Osteocyte (in vitro differentiated cells): ENCODE results near the gene CALHM5. TPM values are rescaled to one million over a fixed set of nuclear protein-coding genes. Genes with fewer than 3 reads are reported as not detected.

Experiments used
- DNase-seq: peaks from one replicate; pipeline ENCODE4 v3.0.0; 2021; ENCODE audit warnings: mixed read lengths; ENCODE audit not compliant: unreplicated experiment; ENCODE audit errors: extremely low spot score
- H3K27ac Mint-ChIP-seq: one replicate; pipeline ENCODE4 v1.8.0; 2021; ENCODE audit warnings: mild to moderate bottlenecking, mixed read lengths; ENCODE audit not compliant: unreplicated experiment
- H3K27me3 Mint-ChIP-seq: one replicate; pipeline ENCODE4 v1.8.0; 2021; ENCODE audit warnings: mixed read lengths; ENCODE audit not compliant: unreplicated experiment
- H3K36me3 Mint-ChIP-seq: one replicate; pipeline ENCODE4 v1.8.0; 2021; ENCODE audit warnings: mixed read lengths; ENCODE audit not compliant: unreplicated experiment
- H3K4me1 Mint-ChIP-seq: one replicate; pipeline ENCODE4 v1.8.0; 2021; ENCODE audit warnings: mixed read lengths; ENCODE audit not compliant: unreplicated experiment
- H3K4me3 Mint-ChIP-seq: one replicate; pipeline ENCODE4 v1.8.0; 2021; ENCODE audit warnings: mild to moderate bottlenecking, moderate library complexity, mixed read lengths; ENCODE audit not compliant: unreplicated experiment
- H3K9me3 Mint-ChIP-seq: one replicate; pipeline ENCODE4 v1.8.0; 2021; ENCODE audit warnings: mixed read lengths; ENCODE audit not compliant: unreplicated experiment
- CTCF ChIP-seq: fragments of 200-600 bp; sonication (generic); IDR thresholded peaks from 2 replicates; pipeline ENCODE4 v1.5.0; 2021; ENCODE audit warnings: antibody characterized with exemption, mild to moderate bottlenecking, moderate library complexity
- long read RNA-seq: library from polyadenylated mRNA; unstranded; transcript quantifications from one replicate; pipeline ENCODE4 v2.0.0, GENCODE V29; 2021
- total RNA-seq: library from RNA; stranded (reverse); gene quantifications from 2 replicates; pipeline ENCODE4 v1.2.1, GENCODE V29; 2021

The CALHM5 gene
- total RNA-seq = 4.9 and 5.6 TPM in 2 replicates
- long read RNA-seq, full-length matches to known transcripts = 61 of 64 reads
- long read RNA-seq, partial matches to known transcripts = 0 of 64 reads
- long read RNA-seq, other reads (novel, unspliced or antisense) = 3 of 64 reads

DNA sequence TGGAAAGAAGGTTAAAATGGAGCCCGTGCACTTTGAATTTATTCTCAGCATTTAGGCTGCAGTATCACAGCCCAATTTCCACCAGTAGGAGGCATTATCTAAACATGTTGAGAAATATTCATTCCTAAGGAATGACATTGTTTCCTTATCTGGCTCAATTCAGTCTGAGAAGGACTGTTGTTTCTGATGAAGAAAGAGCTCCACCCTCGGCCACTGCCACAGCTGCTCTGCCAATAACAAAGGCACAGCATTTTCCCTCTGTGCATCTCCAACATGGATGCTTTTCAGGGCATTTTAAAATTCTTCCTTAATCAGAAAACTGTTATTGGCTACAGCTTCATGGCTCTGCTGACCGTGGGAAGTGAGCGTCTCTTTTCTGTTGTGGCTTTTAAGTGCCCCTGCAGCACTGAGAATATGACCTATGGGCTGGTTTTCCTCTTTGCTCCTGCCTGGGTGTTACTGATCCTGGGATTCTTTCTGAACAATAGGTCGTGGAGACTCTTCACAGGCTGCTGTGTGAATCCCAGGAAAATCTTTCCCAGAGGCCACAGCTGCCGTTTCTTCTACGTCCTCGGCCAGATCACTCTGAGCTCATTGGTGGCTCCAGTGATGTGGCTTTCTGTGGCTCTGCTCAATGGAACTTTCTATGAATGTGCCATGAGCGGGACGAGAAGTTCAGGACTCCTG, at the start of gene CALHM5:
Gene CALHM5 (plus strand): TSS at position 216 of the 687 bp plus-strand sequence. CDS start 58 bp downstream, at position 274.
- Mint-ChIP-seq H3K4me1 (peaks cover 32% of the 10 kb centered on the region), H3K27ac (peak within 1 kb of the TSS; percentile 98), H3K36me3 (peaks cover 8% of the 10 kb centered on the region), H3K4me3 (peak within 1 kb of the TSS; percentile 80), H3K27me3 (no peaks in the 10 kb centered on the region), H3K9me3 (peaks cover 9% of the 10 kb centered on the region)
- no peak for DNase-seq
- peak; percentile 76 for TF ChIP-seq CTCF

DNA sequence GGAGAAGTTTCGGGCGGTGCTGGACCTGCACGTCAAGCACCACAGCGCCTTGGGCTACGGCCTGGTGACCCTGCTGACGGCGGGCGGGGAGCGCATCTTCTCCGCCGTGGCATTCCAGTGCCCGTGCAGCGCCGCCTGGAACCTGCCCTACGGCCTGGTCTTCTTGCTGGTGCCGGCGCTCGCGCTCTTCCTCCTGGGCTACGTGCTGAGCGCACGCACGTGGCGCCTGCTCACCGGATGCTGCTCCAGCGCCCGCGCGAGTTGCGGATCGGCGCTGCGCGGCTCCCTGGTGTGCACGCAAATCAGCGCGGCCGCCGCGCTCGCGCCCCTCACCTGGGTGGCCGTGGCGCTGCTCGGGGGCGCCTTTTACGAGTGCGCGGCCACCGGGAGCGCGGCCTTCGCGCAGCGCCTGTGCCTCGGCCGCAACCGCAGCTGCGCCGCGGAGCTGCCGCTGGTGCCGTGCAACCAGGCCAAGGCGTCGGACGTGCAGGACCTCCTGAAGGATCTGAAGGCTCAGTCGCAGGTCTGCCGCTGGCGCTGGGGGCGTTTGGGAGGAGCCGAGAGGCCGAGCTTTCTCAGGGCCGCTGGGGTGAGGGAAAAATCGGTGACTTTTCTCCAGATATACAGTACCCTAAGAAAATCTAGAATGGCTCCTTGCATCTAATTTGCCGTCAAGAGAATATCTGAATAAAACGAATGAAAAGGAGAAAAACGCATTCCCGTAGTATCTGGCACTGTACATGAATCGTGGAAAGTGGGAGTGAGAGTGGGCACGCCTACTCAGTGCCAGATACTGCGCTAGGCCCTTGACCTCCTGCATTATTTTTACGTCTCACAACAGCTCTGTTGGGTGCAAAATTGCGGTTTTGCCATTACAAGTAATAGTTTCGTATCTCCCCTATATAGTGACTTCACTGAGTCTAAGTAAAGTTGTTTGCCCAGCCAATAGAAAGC, 49.2 kb upstream of the CALHM5 start:
- no peak overlapping the region for H3K27ac Mint-ChIP-seq
- H3K4me1 Mint-ChIP-seq = peaks cover 14% of the 10 kb centered on the region
- no peak for DNase-seq
- peaks cover 6% of the 10 kb centered on the region for H3K27me3 Mint-ChIP-seq
- H3K9me3 Mint-ChIP-seq = no peaks in the 10 kb centered on the region
- H3K36me3 Mint-ChIP-seq = no peaks in the 10 kb centered on the region
- no peak for TF ChIP-seq CTCF
- H3K4me3 Mint-ChIP-seq = peak overlapping the region; percentile 73

- no peak for TF ChIP-seq CTCF
- DNase-seq = no peak
- Mint-ChIP-seq H3K36me3 (no peaks in the 10 kb centered on the region), H3K4me1 (peaks cover 14% of the 10 kb centered on the region), H3K27me3 (peaks cover 6% of the 10 kb centered on the region), H3K4me3 (no peak overlapping the region), H3K9me3 (no peaks in the 10 kb centered on the region), H3K27ac (no peak overlapping the region)
These were observed 48.1 kb upstream of the CALHM5 start for GRCh38 chr6:116463301-116463700.

DNA sequence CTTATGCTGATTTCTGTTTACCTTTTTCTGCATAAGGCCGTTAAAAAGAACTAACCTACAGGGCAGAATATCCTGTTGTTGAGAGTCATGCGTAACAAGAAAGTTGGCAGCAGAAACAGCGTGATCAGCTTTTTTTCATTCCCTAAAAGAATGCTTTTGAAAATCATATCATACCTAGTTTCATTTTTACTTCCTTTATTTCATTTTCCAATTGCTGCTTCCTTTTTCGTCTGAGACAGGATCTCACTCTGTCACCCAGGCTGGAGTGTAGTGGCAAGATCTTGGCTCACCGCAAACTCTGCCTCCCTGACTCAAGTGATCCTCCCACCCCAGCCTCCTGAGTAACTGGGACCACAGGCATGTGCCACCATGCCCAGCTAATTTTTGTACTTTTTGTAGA, 46.2 kb upstream of the CALHM5 start:
- Mint-ChIP-seq H3K27me3 (peaks cover 6% of the 10 kb centered on the region), H3K4me3 (no peak overlapping the region), H3K27ac (no peak overlapping the region), H3K4me1 (peaks cover 14% of the 10 kb centered on the region), H3K9me3 (peaks cover 3% of the 10 kb centered on the region), H3K36me3 (no peaks in the 10 kb centered on the region)
- DNase-seq = no peak
- no peak for TF ChIP-seq CTCF

GRCh38 chr6:116467096-116467495, 44.3 kb upstream of the CALHM5 start:
- Mint-ChIP-seq H3K36me3 (no peaks in the 10 kb centered on the region), H3K27ac (no peak overlapping the region), H3K9me3 (peaks cover 3% of the 10 kb centered on the region), H3K4me1 (peaks cover 6% of the 10 kb centered on the region), H3K4me3 (no peak overlapping the region), H3K27me3 (peaks cover 6% of the 10 kb centered on the region)
- DNase-seq = no peak
- no peak for TF ChIP-seq CTCF
